OCI-LY7 (cell line): ENCODE data around the gene BEST2. TPM values are rescaled to one million over a fixed set of nuclear protein-coding genes. Genes with fewer than 3 reads are reported as not detected.

ENCODE experiments used
- BruUV-seq: library from RNA; stranded (reverse); fragments of 400-500 nt; replicated peaks from 2 replicates; lab custom pipeline; 2021; lab: Mats Ljungman, UMichigan
- CTCF ChIA-PET: fragments of 300-600 bp; sonication (Branson Sonifier 250); formaldehyde crosslinking; loops from one replicate; lab custom pipeline; 2022; ENCODE audit warnings: antibody characterized with exemption; ENCODE audit not compliant: unreplicated experiment; lab: Charles Lee
- POLR2A ChIA-PET: fragments of 300-600 bp; sonication (Branson Sonifier 250); formaldehyde crosslinking; loops from one replicate; lab custom pipeline; 2022; ENCODE audit warnings: antibody characterized with exemption; lab: Charles Lee
- DNase-seq: peaks from one replicate; pipeline ENCODE4 v3.0.0-alpha.2; 2015; ENCODE audit warnings: low spot score
- H2AFZ ChIP-seq: fragments of 200-600 bp; sonication (generic), shearing (Covaris generic); 2 replicates; pipeline ENCODE4 v1.6.1; 2014; ENCODE audit warnings: mild to moderate bottlenecking, antibody characterized with exemption, low read length, moderate library complexity
- H3K27ac ChIP-seq: fragments of 200-600 bp; sonication (generic); 2 replicates; pipeline ENCODE4 v1.5.1; 2014; ENCODE audit warnings: mixed run types, low read depth, mild to moderate bottlenecking, moderate library complexity, low read length, inconsistent platforms; ENCODE audit not compliant: poor library complexity, severe bottlenecking
- H3K36me3 ChIP-seq: fragments of 200-600 bp; sonication (generic); 2 replicates; pipeline ENCODE4 v1.6.1; 2014; ENCODE audit warnings: mild to moderate bottlenecking, antibody characterized with exemption, low read length, moderate library complexity, mixed read lengths; ENCODE audit not compliant: insufficient read depth
- H3K4me1 ChIP-seq: fragments of 200-600 bp; sonication (generic); 2 replicates; pipeline ENCODE4 v1.5.1; 2014; ENCODE audit warnings: mild to moderate bottlenecking, low read length; ENCODE audit not compliant: insufficient read depth, poor library complexity, severe bottlenecking
- H3K4me2 ChIP-seq: fragments of 200-600 bp; sonication (generic); 2 replicates; pipeline ENCODE4 v1.6.1; 2014; ENCODE audit warnings: mild to moderate bottlenecking, low read length
- H3K4me3 ChIP-seq: fragments of 200-600 bp; sonication (generic); 2 replicates; pipeline ENCODE4 v1.5.1; 2014; ENCODE audit warnings: mild to moderate bottlenecking, low read depth, low read length; ENCODE audit not compliant: poor library complexity, severe bottlenecking
- H3K79me2 ChIP-seq: fragments of 200-600 bp; sonication (generic); 2 replicates; pipeline ENCODE4 v1.6.1; 2016; ENCODE audit warnings: low read depth, mild to moderate bottlenecking, low read length, moderate library complexity, mixed read lengths; ENCODE audit not compliant: insufficient read depth
- H3K9me2 ChIP-seq: fragments of 200-600 bp; sonication (generic); 2 replicates; pipeline ENCODE4 v1.6.1; 2016; ENCODE audit warnings: mild to moderate bottlenecking, low read length, mixed read lengths; ENCODE audit not compliant: insufficient read depth
- H3K9me3 ChIP-seq: fragments of 200-600 bp; sonication (generic); 2 replicates; pipeline ENCODE4 v1.6.1; 2014; ENCODE audit warnings: mild to moderate bottlenecking, mixed run types, low read length, mixed read lengths
- H4K20me1 ChIP-seq: fragments of 200-600 bp; sonication (generic); 2 replicates; pipeline ENCODE4 v1.6.1; 2014; ENCODE audit warnings: mild to moderate bottlenecking, antibody characterized with exemption, low read length, moderate library complexity, mixed read lengths; ENCODE audit not compliant: insufficient read depth
- CTCF ChIP-seq: fragments of 200-600 bp; sonication (generic); conservative IDR thresholded peaks from 2 replicates; pipeline ENCODE4 v1.5.1; 2014; ENCODE audit warnings: mild to moderate bottlenecking, antibody characterized with exemption, low read length, moderate library complexity, mixed read lengths
- EZH2phosphoT487 ChIP-seq: fragments of 200-600 bp; sonication (generic); IDR thresholded peaks from 2 replicates; pipeline ENCODE4 v1.6.1; 2018; ENCODE audit warnings: low read depth, borderline replicate concordance, mild to moderate bottlenecking, mixed run types, antibody characterized with exemption, low read length, moderate library complexity, mixed read lengths
- intact Hi-C: fragments of 100-400 bp; cut with micrococcal nuclease; formaldehyde crosslinking; loops from one replicate; pipeline ENCODE4 v1.10.0; 2022; ENCODE audit not compliant: unreplicated experiment
- total RNA-seq, 2 experiments: library from RNA; depleted of rRNA in 1 of 2; stranded (reverse); fragments of >200 nt in 1 of 2; shearing (Covaris generic) in 1 of 2; gene quantifications; 2 replicates each; pipeline ENCODE4 v1.2.3, GENCODE V29; 2014 to 2022

Gene BEST2
- total RNA-seq, 2 experiments from 2014 or later: not detected

GRCh38 chr19:12754465-12755196 is 3.0 kb downstream of the BEST2 start:
- no peak overlapping the region for H3K4me2 ChIP-seq
- no peak overlapping the region for H3K27ac ChIP-seq
- no peaks in the 10 kb centered on the region for H3K36me3 ChIP-seq
- ChIA-PET CTCF (no interaction called here), POLR2A (interaction anchor here (0.6 kb wide), 1 partner anchor 19 kb away, joined by 3 read pairs; no protein-coding TSS in a partner anchor)
- no peak for DNase-seq
- H3K9me3 ChIP-seq: no peaks in the 10 kb centered on the region
- H3K4me3 ChIP-seq: no peak overlapping the region
- intact Hi-C loops: no loop called here
- no peaks in the 10 kb centered on the region for H4K20me1 ChIP-seq
- no peak overlapping the region for H2AFZ ChIP-seq
- no peaks in the 10 kb centered on the region for H3K79me2 ChIP-seq
- H3K4me1 ChIP-seq: no peaks in the 10 kb centered on the region
- no TSS peak for BruUV-seq
- no peak for TF ChIP-seq CTCF
- no peak for TF ChIP-seq EZH2phosphoT487
- H3K9me2 ChIP-seq: no peaks in the 10 kb centered on the region

GRCh38 chr19:12756150-12756883 is 4.7 kb downstream of the BEST2 start:
- intact Hi-C loops: loop anchor here (2.0 kb wide), 1 partner anchor 40 kb away; no protein-coding TSS in a partner anchor
- no peaks in the 10 kb centered on the region for H4K20me1 ChIP-seq
- no peaks in the 10 kb centered on the region for H3K9me2 ChIP-seq
- no TSS peak for BruUV-seq
- H3K4me2 ChIP-seq: no peak overlapping the region
- TF ChIP-seq EZH2phosphoT487: no peak
- no peak for TF ChIP-seq CTCF
- no peak overlapping the region for H2AFZ ChIP-seq
- ChIA-PET POLR2A (interaction anchor here (0.6 kb wide), 1 partner anchor 13 kb away, joined by 4 read pairs; no protein-coding TSS in a partner anchor), CTCF (no interaction called here)
- H3K36me3 ChIP-seq: no peaks in the 10 kb centered on the region
- no peak for DNase-seq
- no peaks in the 10 kb centered on the region for H3K9me3 ChIP-seq
- H3K79me2 ChIP-seq: no peaks in the 10 kb centered on the region
- H3K4me3 ChIP-seq: no peak overlapping the region
- no peak overlapping the region for H3K27ac ChIP-seq
- no peaks in the 10 kb centered on the region for H3K4me1 ChIP-seq
